ENCODE data around the gene PPP1R17. TPM values are rescaled to one million over a fixed set of nuclear protein-coding genes. Genes with fewer than 3 reads are reported as not detected.

PPP1R17 gene
- not detected for total RNA-seq

GRCh38 chr7:31687024-31687748 is at the start of gene PPP1R17:
Gene PPP1R17 (plus strand): TSS chr7:31687215. CDS start chr7:31692442, 5,227 bp downstream.
- no peak for DNase-seq (ENCODE audit: low spot score in 2 of 2)
- Histone ChIP-seq H3K27ac (no peak within 1 kb of the TSS), H3K9me3 (no peaks in the 10 kb centered on the region), H3K36me3 (no peaks in the 10 kb centered on the region), H3K4me1 (no peaks in the 10 kb centered on the region), H3K4me3 (no peak within 1 kb of the TSS), H3K27me3 (no peaks in the 10 kb centered on the region)
- TF ChIP-seq EP300 (IDR thresholded peaks at IDR 0.05) (no peak), CTCF (IDR thresholded peaks at IDR 0.05) (no peak), POLR2A (IDR thresholded peaks at IDR 0.05) (no peak), POLR2AphosphoS5 (IDR thresholded peaks at IDR 0.05) (no peak)
- 56% methylated on average over 14 of the region's 14 CpGs for WGBS

- Histone ChIP-seq H3K4me3 (no peak overlapping the region), H3K9me3 (no peaks in the 10 kb centered on the region), H3K27ac (no peak overlapping the region), H3K27me3 (no peaks in the 10 kb centered on the region), H3K36me3 (no peaks in the 10 kb centered on the region), H3K4me1 (no peaks in the 10 kb centered on the region)
- no peak for DNase-seq (ENCODE audit: low spot score in 2 of 2)
- TF ChIP-seq POLR2A (IDR thresholded peaks at IDR 0.05) (no peak), CTCF (IDR thresholded peaks at IDR 0.05) (no peak), EP300 (IDR thresholded peaks at IDR 0.05) (no peak), POLR2AphosphoS5 (IDR thresholded peaks at IDR 0.05) (no peak)
- WGBS = 73% methylated on average over 3 of the region's 3 CpGs
Observed at GRCh38 chr7:31640381-31640780, 46.6 kb upstream of the PPP1R17 start.

GRCh38 chr7:31642681-31643115 is 44.3 kb upstream of the PPP1R17 start:
- no peak overlapping the region for H3K4me3 ChIP-seq
- no peaks in the 10 kb centered on the region for H3K4me1 ChIP-seq
- no peak for DNase-seq (ENCODE audit: low spot score in 2 of 2)
- TF ChIP-seq CTCF (IDR thresholded peaks at IDR 0.05) (no peak), POLR2AphosphoS5 (IDR thresholded peaks at IDR 0.05) (no peak), POLR2A (IDR thresholded peaks at IDR 0.05) (no peak), EP300 (IDR thresholded peaks at IDR 0.05) (no peak)
- H3K27me3 ChIP-seq = no peaks in the 10 kb centered on the region
- H3K9me3 ChIP-seq = no peaks in the 10 kb centered on the region
- no peak overlapping the region for H3K27ac ChIP-seq
- WGBS = 33% methylated on average over 4 of the region's 5 CpGs
- H3K36me3 ChIP-seq = no peaks in the 10 kb centered on the region

GRCh38 chr7:31646942-31647341 is 40.1 kb upstream of the PPP1R17 start:
- DNase-seq (ENCODE audit: low spot score in 2 of 2) = no peak
- TF ChIP-seq EP300 (IDR thresholded peaks at IDR 0.05) (no peak), POLR2A (IDR thresholded peaks at IDR 0.05) (no peak), POLR2AphosphoS5 (IDR thresholded peaks at IDR 0.05) (no peak), CTCF (IDR thresholded peaks at IDR 0.05) (no peak)
- no peak overlapping the region for H3K4me3 ChIP-seq
- no peak overlapping the region for H3K27ac ChIP-seq
- no peaks in the 10 kb centered on the region for H3K27me3 ChIP-seq
- no peaks in the 10 kb centered on the region for H3K9me3 ChIP-seq
- no peaks in the 10 kb centered on the region for H3K4me1 ChIP-seq
- no peaks in the 10 kb centered on the region for H3K36me3 ChIP-seq
- 58% methylated on average over 4 of the region's 4 CpGs for WGBS

- no peaks in the 10 kb centered on the region for H3K27me3 ChIP-seq
- H3K27ac ChIP-seq = no peak overlapping the region
- no peaks in the 10 kb centered on the region for H3K4me1 ChIP-seq
- no peak for TF ChIP-seq CTCF (IDR thresholded peaks at IDR 0.05)
- no peak for TF ChIP-seq POLR2AphosphoS5 (IDR thresholded peaks at IDR 0.05)
- no peak for TF ChIP-seq EP300 (IDR thresholded peaks at IDR 0.05)
- no peak for TF ChIP-seq POLR2A (IDR thresholded peaks at IDR 0.05)
- H3K9me3 ChIP-seq = no peaks in the 10 kb centered on the region
- H3K36me3 ChIP-seq = no peaks in the 10 kb centered on the region
- H3K4me3 ChIP-seq = no peak overlapping the region
- DNase-seq (ENCODE audit: low spot score in 2 of 2) = no peak
- 75% methylated on average over 7 of the region's 7 CpGs for WGBS
Observed at GRCh38 chr7:31647511-31647910, 39.5 kb upstream of the PPP1R17 start.
